AG04450 (cell line): Measurements from ENCODE around the gene ANKHD1. TPM values are rescaled to one million over a fixed set of nuclear protein-coding genes. Genes with fewer than 3 reads are reported as not detected.
"Not testable (repeated sequence)": the region's sequence is repeated elsewhere in the genome, so short reads cannot be mapped to it uniquely, and the experiment has no call there.

ENCODE experiments used
- CTCF ChIA-PET: fragments of 300-600, 350-600 bp; formaldehyde crosslinking; extraction: SDS; loops from one replicate; lab custom pipeline; 2022; ENCODE audit warnings: antibody characterized with exemption, inconsistent platforms; lab: Charles Lee
- POLR2A ChIA-PET: fragments of 350-600 bp; formaldehyde crosslinking; extraction: SDS; loops from one replicate; lab custom pipeline; 2021; ENCODE audit warnings: antibody characterized with exemption, inconsistent platforms; lab: Yijun Ruan, JAX
- DNase-seq: peaks from one replicate; pipeline ENCODE4 v3.0.0-alpha.2; 2011; ENCODE audit warnings: low read depth, low spot score
- H3K27ac ChIP-seq: one replicate; pipeline ENCODE4 v1.5.1; 2012; ENCODE audit warnings: low read depth, low read length, control low read depth
- H3K27me3 ChIP-seq: one replicate; pipeline ENCODE4 v1.6.0; 2012; ENCODE audit warnings: low read length; ENCODE audit not compliant: control insufficient read depth, insufficient read depth
- H3K4me3 ChIP-seq: 2 replicates; pipeline ENCODE4 v1.5.1; 2011; ENCODE audit warnings: mild to moderate bottlenecking, low read depth, low read length, control low read depth
- H3K9me3 ChIP-seq: 2 replicates; pipeline ENCODE4 v1.5.1; 2012; ENCODE audit warnings: low read length; ENCODE audit not compliant: control insufficient read depth, insufficient read depth
- polyA plus RNA-seq: library from polyadenylated mRNA; depleted of rRNA; stranded (reverse); fragments of >200 nt; gene quantifications from 2 replicates; pipeline ENCODE4 v1.2.3, GENCODE V29; 2011; rRNA removed
- small RNA-seq: library from RNA; depleted of rRNA; stranded (forward); fragments of <200 nt; gene quantifications from one replicate; pipeline ENCODE3, GENCODE V24; 2012; ENCODE audit warnings: low read depth; ENCODE audit not compliant: insufficient read length
- TF ChIP-seq, protein P1 (sequence below): IDR thresholded peaks from 2 replicates; pipeline ENCODE4 v1.5.1; 2011; ENCODE audit warnings: low read depth, low read length, control low read depth, inconsistent platforms

ANKHD1 gene
- polyA plus RNA-seq, 1 experiment = 56.6 TPM

DNA sequence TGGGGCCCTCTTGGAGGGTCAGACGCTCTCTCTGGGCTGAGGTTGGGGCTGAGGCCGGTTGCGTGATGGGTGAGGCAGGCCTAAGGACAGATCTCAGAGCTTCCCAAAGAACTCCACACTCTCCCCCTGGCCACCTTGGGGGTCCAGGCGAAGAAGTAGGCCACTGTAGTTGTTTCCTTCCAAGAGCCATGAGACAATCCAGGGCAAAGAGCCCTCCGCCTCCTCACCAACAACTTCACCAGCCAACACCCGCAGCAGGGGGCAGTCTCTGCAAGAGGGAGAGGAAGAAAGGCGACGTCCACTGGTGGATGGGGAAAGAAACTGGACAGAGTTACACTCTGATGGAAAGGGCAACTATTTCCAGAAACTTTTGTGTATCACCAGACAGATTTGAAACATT lies 173.7 kb downstream of the ANKHD1 start:
- Histone ChIP-seq H3K9me3 (no peaks in the 10 kb centered on the region), H3K27ac (no peak overlapping the region), H3K27me3 (no peaks in the 10 kb centered on the region), H3K4me3 (no peak overlapping the region)
- ChIA-PET CTCF (interaction anchor here (1.4 kb wide), 1 partner anchor 59 kb away, joined by 6 read pairs; no protein-coding TSS in a partner anchor), POLR2A (no interaction called here)
- DNase-seq = no peak
- TF ChIP-seq, protein P1, sequence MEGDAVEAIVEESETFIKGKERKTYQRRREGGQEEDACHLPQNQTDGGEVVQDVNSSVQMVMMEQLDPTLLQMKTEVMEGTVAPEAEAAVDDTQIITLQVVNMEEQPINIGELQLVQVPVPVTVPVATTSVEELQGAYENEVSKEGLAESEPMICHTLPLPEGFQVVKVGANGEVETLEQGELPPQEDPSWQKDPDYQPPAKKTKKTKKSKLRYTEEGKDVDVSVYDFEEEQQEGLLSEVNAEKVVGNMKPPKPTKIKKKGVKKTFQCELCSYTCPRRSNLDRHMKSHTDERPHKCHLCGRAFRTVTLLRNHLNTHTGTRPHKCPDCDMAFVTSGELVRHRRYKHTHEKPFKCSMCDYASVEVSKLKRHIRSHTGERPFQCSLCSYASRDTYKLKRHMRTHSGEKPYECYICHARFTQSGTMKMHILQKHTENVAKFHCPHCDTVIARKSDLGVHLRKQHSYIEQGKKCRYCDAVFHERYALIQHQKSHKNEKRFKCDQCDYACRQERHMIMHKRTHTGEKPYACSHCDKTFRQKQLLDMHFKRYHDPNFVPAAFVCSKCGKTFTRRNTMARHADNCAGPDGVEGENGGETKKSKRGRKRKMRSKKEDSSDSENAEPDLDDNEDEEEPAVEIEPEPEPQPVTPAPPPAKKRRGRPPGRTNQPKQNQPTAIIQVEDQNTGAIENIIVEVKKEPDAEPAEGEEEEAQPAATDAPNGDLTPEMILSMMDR = peak; percentile 38

DNA sequence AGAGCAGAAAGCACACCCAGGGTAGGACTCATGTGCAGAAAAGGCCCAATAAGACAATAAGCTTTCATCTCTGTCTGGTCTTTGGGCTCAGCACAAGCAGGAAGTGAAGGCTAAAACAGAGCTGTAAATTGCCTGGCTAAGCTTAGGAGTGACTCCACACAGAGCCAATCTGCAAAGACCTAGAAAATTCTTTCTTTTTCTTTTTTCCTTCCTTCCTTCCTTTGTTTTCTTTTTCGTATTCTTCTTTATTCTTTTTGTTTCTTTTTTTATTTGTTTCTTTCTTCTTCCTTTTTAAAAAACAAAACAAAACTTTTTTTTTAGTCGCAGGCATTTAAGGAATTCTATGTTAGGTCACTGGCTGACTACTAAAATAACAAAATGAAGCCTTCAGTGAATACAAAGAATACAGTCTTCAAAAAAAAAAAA lies 175.2 kb downstream of the ANKHD1 start:
- TF ChIP-seq, protein P1 = no peak
- Histone ChIP-seq H3K27me3 (no peaks in the 10 kb centered on the region), H3K9me3 (no peaks in the 10 kb centered on the region), H3K4me3 (no peak overlapping the region), H3K27ac (no peak overlapping the region)
- CTCF ChIA-PET = interaction anchor here (0.6 to 1.5 kb wide), 4 partner anchors 10 to 71 kb away, joined by 3 to 4 read pairs (median 3); partner anchors contain the start of genes IK and NDUFA2
- no peak for DNase-seq
- POLR2A ChIA-PET = interaction anchor here (0.9 kb wide), 1 partner anchor 13 kb away, joined by 5 read pairs; the partner anchor contains the start of gene APBB3

DNA sequence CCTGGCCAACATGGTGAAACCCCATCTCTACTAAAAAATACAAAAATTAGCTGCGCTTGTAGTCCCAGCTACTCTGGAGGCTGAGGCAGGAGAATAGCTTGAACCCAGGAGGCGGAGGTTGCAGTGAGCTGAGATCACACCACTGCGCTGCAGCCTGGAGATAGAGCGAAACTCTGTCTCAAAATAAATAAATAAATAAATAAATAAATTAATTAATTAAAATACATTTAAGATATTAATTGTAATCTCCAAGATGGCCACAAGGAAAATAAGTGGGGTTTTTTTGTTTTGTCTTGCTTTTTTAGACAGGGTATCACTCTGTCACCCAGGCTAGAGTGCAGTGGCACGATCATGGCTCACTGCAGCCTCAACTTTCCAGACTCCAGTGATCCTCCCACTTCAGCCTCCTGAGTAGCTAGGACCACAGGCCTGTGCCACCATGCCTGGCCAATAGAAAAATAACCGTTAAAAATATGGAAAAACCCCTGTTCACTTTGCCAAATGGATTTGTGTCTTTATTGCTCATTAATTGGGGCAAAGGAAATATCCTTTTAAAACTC lies 177.6 kb downstream of the ANKHD1 start:
- H3K4me3 ChIP-seq, CTCF ChIA-PET, DNase-seq, H3K27me3 ChIP-seq, H3K27ac ChIP-seq, H3K9me3 ChIP-seq, POLR2A ChIA-PET: not testable (repeated sequence)

GRCh38 chr5:140587495-140587894 lies 185.9 kb downstream of the ANKHD1 start:
- no peak for DNase-seq
- Histone ChIP-seq H3K4me3 (no peak overlapping the region), H3K9me3 (no peaks in the 10 kb centered on the region), H3K27ac (no peak overlapping the region), H3K27me3 (no peaks in the 10 kb centered on the region)
- TF ChIP-seq, protein P1 = no peak
- ChIA-PET POLR2A (no interaction called here), CTCF (interaction anchor here (0.9 kb wide), 1 partner anchor 22 kb away, joined by 3 read pairs; no protein-coding TSS in a partner anchor)

DNA sequence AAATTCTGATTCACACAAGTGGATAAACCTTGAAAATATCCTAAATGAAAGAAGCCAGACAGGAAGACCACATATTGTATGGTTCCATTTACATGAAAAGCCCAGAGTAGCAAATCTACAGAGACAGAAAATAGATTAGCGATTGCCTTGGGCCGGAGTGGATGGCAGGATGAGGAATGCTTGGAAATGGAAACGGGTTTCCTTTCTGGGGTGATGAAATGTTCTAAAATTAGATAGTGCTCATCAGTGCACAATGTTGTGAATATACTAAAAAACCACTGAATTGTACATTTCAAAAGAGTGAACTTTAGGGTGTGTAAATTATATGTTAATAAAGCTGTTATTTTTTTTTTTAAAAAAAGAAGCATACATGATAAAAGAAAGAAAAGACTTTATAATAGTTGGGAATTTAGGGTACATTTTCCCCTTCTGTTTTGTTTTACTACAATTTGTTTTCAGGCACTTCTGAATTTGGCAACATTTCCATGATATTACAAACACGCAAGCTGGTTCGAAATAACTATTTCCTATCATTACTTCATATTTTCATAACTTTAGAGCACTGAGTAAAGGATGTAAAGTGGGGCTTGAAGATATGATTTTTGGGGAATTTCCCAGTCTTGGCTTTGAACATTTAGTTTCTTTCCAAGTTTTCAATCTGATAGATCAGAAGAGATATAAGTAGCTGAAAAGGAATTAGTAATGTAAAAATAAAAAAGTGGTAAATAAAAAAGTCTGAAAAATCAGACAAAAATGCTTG lies 186.9 kb downstream of the ANKHD1 start:
- no peaks in the 10 kb centered on the region for H3K27me3 ChIP-seq
- no peak overlapping the region for H3K4me3 ChIP-seq
- ChIA-PET CTCF (interaction anchor here (0.9 to 1.0 kb wide), 2 partner anchors 23 to 40 kb away, joined by 3 to 4 read pairs; no protein-coding TSS in a partner anchor), POLR2A (interaction anchor here (0.8 kb wide), 1 partner anchor 24 kb away, joined by 3 read pairs; the partner anchor contains the start of gene APBB3)
- H3K27ac ChIP-seq = no peak overlapping the region
- no peaks in the 10 kb centered on the region; the same call in 1 of the 2 replicates for H3K9me3 ChIP-seq
- DNase-seq = no peak
- TF ChIP-seq, protein P1 = no peak

Small RNA genes lying within 50 kb of the gene (small RNA-seq; reads per million reads assigned to genes)
- not detected for gene RF00279
- gene RF00443 = not detected
- gene RNU4-14P = not detected

Other genes with a start within 250 kb of the ANKHD1 start
- 13.1 and 14.9 TPM in 2 replicates for gene CYSTM1, start 226.6 kb upstream of the ANKHD1 start, polyA plus RNA-seq
- gene PFDN1, start 98.7 kb upstream of the ANKHD1 start, polyA plus RNA-seq = 112 TPM in 2 replicates
- gene HBEGF, start 55.2 kb upstream of the ANKHD1 start, polyA plus RNA-seq = 6.6 and 7.0 TPM in 2 replicates
- gene SLC4A9, start 41.6 kb upstream of the ANKHD1 start, polyA plus RNA-seq = not detected in 2 replicates
- 1.7 and 2.8 TPM in 2 replicates for gene EIF4EBP3, start 145.8 kb downstream of the ANKHD1 start, polyA plus RNA-seq
- 52.3 and 52.8 TPM in 2 replicates for gene SRA1, start 155.6 kb downstream of the ANKHD1 start, polyA plus RNA-seq
- gene APBB3, start 162.8 kb downstream of the ANKHD1 start, polyA plus RNA-seq = 13.6 and 14.9 TPM in 2 replicates
- 63.4 and 86.2 TPM in 2 replicates for gene SLC35A4, start 163.0 kb downstream of the ANKHD1 start, polyA plus RNA-seq
- 0.29 and 0.71 TPM in 2 replicates for gene CD14, start 231.3 kb downstream of the ANKHD1 start, polyA plus RNA-seq
- 5.0 and 5.7 TPM in 2 replicates for gene TMCO6, start 237.6 kb downstream of the ANKHD1 start, polyA plus RNA-seq
- gene NDUFA2, start 245.8 kb downstream of the ANKHD1 start, polyA plus RNA-seq = 64.0 and 85.6 TPM in 2 replicates
- gene IK, start 246.0 kb downstream of the ANKHD1 start, polyA plus RNA-seq = 118 and 136 TPM in 2 replicates